LNCAP (cell line): Measurements from ENCODE around the gene CAV2.

Source experiments
- CTCF ChIP-seq: fragments of 450-650 bp; IDR thresholded peaks from 2 replicates; pipeline ENCODE4 v1.5.1; 2017; ENCODE audit warnings: mild to moderate bottlenecking

CAV2 gene

GRCh38 chr7:116525913-116526861, 26.6 kb downstream of the CAV2 start:
- peak; percentile 90 for TF ChIP-seq CTCF

GRCh38 chr7:116526897-116527296, 27.4 kb downstream of the CAV2 start:
- no peak for TF ChIP-seq CTCF

DNA sequence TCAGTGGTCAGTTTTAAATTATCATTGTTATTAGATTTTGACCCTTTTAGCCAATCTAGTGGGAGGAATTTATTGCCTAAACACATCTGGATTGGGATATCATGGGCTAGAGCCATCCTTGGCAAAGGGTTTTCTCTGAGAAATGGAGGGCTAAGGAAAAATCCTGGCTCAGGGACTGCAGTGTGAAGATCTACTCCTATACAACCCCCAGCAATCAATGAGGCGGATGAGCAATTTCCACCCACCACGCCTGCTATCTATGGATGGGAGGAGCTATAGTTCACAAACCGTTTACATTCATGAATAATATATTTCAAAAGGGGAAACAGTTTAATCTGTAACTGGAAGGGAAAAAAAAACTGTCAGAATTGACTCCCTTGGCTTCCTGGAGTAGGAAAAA, 28.0 kb downstream of the CAV2 start:
- no peak for TF ChIP-seq CTCF

GRCh38 chr7:116528008-116528789, 28.7 kb downstream of the CAV2 start:
- TF ChIP-seq CTCF = no peak

GRCh38 chr7:116529250-116529649, 29.7 kb downstream of the CAV2 start:
- TF ChIP-seq CTCF = no peak

DNA sequence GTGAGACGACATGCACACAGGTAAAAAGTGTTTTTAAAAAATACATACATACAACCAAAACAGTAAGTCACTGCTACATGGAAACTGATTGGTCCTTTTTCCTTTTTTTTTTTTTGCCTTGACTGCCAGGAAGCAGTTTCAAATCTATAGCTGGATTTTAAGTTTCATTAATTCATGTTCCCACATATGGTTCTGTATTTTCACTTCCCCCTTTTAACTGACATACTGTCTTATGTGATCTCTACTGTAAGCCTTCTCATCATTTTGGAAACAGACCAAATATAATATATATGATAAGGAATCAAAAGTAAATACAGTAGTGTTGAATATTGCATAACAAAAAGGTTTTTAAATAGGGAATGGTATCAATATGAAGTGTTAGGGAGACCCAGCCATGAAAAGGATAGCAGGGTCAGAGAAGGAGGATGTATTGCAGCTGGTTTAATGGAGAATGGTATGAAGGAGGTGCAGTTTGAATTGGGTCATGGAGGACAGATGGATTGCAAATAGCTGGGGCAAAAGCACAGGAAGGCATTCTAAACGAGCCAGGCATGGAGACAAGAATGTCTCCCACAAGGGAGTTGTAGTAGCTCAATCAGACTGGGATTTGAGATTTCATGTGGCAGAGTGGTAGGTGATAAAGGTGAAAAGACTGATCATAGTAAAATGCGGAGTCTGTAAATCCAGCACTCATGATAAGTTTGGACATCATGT, 30.7 kb downstream of the CAV2 start:
- no peak for TF ChIP-seq CTCF

DNA sequence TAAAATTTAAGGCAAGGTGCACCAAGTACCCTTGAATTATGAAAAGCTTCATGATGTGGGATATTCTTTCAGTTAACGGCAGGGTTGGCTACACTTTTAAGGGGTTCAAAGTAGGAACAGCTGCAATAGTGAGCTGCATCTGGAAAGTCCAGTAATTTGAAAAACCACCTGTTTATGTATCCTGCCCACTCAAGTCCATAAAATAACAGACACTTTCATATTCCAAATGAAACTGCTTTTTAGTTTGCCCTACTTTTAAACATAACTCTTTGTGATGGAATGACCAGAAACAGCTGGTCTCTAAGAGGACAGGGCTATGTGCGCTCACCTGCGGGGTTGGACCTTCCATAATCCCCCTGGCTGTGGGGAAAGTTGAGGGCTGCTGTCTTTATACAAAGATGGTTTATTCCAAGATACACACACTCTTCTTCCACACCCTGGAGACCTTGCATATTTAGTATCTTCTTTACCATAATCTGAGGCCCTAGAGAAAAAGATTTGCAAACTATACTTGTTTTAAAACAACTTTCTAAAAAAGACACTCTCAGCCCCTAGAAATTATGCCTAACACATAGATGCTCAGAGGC, 32.7 kb downstream of the CAV2 start:
- TF ChIP-seq CTCF = no peak
